HG03457 (cell line): ENCODE results near the gene IGSF9.

ENCODE experiments used
- ATAC-seq: cut with Tn5 transposase; IDR thresholded peaks from one replicate; pipeline ENCODE4 v1.9.1; 2021; ENCODE audit warnings: moderate number of reproducible peaks; ENCODE audit not compliant: unreplicated experiment

The IGSF9 gene

DNA sequence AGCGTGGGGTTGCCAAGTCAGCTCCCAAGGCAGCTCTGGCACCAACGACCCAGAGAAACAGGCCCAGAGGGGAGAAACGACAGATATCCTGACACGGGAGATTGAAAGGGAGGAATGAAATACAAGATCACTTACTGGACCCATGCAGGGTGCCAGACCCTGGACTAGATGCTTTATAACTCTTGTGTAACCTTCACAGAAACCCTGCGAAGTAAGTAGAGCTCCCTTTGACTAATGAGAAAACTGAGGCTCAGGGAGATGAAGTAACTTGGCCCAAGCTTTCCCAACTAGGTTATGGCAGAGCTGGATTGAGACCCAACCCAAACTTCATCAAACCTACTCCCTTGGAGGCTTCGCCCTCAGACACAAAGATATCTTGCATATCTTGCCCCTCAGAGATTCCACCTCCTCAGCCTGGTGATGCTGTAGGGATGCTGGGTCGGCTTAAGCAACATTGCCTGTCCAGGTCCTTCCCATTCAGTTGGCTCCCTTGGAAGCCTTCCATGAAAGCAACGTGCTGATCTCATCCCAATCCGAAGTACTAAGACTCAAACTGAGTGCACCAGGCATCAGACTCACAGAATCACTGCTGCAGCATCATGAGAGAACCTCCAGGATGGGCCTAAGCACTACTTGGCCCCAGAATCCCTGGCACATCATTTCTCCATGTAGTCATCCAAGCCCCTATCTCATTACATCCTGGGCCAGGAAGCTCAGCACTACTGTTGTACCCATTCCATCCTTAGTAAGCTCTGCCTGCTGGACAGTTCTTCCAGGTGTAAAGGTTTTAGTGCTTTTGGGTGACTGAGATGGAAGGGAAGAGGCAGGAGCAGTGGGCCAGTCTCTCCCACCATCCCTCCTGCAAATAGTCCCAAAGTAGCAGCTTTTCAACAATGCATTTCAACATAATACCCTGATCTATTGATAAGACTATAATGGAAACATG, 1.1 kb upstream of the IGSF9 start:
- no peak for ATAC-seq

DNA sequence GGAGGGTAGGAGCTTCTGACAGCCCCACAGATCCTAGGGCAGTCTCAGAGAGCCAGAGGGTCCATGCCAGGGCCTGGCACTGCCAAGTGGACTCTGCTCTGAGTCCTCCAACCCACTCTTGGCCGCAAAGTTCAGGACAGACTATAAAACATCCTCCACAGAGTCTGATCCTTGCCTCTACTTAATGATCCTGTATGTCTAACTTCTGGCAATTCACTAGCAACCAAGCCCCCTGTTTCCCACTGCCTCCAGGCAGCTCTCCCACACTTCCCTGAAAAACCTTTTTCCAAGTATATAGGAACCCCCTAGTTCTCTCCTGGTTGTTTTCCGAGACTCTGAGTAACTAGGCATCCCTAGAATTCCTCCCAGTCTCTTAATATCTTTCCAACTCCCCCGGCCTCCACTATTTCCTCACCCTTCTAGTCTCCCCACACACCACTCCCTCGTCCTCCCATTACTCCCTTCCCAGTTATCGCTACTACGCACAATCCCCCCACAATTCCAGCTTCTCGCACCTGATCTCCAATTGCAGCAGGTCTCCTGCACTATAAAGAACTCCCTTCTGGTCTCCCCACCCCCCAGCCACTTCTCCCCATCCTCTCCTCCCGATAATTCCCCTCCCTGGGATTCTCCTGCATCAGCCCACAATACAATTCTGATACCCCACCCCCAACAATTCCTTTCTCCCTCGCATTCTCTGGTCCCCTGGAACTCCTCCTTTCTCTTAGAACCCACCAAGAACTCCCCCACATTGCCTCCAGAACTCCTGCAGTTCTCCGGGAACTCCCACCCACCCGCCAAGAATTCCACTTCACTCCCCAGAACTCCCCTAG, 574 bp downstream of the IGSF9 start:
- ATAC-seq, result no peak

DNA sequence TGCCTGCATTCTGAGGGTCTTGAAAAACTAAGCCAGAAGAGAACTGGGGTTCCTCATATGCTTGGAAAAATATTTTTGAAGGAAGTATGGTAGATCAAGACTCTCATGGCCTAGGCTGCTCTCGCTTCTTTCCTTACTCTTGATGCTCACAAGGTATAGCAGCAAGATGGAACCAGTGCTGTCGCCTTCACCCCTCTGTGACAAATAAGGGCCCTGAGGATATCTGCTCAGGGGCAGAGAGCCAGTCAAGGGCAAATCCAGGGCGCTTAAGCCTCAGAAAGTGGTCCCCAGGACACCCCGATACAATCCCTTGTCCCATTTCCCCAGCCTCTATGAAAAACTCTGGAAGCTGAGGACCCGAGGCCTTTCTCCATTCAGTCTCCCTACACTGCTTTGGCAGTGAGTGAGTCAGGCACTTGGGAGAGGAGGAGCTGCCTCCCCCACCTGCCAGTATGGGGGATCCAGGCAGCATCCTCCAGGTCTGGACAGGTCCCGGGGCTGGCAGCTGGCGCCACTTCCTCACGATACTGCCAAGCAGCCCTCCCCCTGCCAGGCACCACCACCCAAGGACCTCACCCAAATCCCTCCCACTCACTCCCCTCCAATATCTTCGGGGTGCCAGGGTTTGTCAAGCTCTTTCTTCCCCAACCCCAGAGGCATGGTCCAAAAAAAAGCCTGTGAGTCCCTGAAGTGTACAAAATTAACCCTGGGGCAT, 1.3 kb downstream of the IGSF9 start:
- ATAC-seq, result no peak

DNA sequence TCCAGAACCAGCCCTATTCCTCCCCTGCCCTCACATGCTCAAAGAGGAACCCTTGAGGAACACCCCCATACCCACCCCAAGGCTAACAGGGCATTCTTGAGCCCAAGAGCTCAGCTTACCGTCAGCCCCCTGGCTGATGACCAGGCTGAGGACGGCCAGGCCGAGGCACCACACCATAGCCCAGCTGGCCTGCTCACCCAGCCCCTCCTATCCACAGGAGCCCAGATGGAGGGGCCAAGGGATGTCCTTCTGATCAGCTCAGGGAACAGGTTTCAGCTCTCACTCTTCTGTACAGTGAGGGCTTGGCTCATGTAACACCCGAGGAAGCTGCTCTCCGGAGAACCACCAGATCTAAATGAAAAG, 2.2 kb downstream of the IGSF9 start:
- no peak for ATAC-seq

DNA sequence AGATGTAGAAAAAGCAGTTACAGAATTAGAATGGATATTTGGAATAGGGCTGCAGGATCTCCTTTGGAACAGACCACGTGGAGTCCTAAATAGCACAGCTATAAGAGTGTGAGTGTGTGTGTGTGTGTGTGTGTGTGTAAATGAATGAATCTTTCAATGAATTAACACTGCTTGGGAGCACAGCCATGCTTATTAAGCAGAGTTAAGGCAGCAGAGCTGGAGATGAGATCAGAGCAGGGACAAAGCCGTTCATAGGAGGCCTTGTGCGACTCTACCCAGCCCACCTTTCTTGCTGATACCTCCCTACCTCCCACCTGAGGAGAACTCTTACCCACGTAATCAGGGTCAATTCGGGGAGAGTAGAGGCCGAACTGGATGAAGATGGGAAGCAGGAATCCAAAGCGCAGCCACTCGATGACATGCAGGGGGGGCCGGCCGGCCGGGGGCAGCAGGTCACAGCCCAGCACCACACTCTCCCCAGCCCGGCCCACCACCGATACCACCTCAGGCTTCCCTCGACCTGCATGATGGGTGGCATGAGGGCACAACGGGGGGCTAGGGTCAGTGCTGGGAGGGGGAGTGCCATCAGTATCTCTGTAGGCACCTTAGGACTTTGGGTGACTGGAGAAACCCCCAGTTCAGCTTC, 2.7 kb downstream of the IGSF9 start:
- no peak for ATAC-seq

DNA sequence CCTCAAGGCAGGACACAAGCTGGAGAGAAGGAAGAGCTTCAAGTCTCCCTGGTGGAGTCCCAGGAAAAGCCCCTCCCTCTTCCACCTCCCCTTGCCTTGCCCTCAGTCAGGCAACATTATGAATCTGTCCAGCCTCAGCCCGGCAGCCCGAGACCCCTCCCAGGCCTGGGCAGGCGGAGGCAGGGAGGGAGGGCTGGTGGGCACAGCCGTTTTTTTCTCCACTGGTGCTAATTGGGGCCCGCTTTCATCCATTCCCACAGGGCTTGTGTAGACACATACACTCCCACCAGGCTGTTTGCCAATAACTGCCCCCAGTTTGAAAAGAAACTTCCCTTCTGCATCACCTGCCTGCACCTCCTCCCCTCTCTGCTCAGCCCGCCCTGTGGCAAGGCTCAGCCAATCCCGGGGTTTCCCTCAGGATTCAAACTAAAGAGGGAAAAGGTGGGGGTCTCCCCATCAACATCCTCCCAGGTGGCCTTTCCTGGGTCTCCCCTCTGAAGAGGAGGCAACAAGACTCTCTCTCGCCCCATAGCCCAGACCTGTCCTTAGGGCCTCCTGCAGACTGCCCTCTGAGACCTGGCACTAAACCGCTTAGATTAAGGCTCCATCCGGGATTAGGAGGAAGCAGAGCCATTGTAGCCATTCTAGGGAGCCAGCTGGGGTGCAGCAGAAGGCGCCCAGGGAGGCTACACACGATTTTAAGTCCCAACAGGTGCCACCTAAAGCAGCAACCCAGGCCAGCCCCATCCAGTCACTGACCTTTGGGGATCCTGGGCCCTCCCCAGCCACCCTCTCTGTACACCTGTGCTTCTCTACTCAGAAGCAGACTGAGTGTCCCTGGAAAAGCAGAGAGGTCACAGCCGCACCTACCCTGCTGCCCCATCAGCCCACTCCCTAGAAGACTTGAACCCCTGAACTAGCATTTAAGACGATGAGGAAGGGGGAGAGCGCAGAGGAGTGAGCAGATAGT, 3.5 kb downstream of the IGSF9 start:
- ATAC-seq, result no peak

DNA sequence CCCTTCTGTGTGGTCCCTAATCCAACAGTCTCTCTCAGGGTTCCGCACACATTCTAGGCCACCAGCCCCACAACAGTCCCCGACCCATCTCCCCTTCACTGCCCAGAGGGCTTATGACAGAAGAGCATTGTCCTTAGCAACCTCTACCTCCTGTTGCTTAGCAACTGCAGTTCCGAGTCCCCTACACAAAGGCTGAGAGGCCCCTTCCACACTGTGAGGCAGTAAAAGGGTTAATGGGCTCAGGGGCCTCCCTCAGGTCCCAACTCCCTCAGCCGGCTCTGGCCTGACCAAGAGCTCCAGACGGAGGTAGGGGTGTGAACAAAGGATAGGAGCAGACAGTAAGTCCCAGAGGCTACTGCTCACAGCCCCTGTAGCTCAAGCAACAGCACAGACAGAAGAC, 4.3 kb downstream of the IGSF9 start:
- ATAC-seq, result no peak

DNA sequence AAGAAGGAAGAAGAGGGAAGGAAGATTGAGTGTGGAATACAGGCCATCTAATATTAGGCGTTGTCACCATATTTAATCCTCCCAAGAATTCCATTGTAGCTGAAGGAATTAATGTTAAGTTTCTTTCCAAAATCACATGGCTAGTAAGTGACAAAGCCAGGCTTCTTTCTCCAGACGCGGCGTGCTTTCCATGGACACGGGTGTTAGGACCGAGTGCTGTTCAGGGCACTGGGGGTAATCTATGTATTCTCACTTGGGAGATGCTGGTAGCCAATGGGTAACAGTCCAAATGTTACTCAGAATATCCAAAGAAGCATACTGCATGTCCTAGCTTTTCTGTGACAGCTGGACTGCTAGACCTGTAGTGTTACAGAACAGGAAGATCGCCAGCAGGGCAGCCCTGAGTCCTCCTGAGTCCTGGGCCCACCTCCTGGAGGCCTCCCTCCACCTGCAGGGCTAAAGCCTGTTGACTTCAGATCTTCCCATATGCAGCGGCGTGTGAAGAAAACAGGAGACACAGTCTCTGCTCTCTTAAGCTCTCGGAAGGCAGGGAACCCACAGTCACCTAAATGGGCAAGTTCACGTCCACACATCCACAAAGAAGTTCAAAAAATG, 5.3 kb downstream of the IGSF9 start:
- no peak for ATAC-seq

DNA sequence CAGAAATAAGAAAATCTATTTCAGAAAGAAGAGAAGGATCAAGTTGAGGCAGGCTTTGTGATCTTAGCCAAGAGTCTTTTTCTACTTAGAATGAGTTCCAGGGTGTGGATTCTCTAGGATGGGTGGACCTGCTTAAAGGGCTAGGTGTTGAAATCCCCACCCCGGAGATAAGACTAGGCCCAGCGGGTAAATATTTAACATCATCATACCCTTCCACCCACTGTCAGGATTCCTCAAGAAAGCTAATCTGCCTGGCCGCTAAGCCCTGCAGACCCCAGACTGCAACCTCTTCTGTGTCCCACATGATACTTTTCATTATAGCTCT, 5.8 kb downstream of the IGSF9 start:
- no peak for ATAC-seq

DNA sequence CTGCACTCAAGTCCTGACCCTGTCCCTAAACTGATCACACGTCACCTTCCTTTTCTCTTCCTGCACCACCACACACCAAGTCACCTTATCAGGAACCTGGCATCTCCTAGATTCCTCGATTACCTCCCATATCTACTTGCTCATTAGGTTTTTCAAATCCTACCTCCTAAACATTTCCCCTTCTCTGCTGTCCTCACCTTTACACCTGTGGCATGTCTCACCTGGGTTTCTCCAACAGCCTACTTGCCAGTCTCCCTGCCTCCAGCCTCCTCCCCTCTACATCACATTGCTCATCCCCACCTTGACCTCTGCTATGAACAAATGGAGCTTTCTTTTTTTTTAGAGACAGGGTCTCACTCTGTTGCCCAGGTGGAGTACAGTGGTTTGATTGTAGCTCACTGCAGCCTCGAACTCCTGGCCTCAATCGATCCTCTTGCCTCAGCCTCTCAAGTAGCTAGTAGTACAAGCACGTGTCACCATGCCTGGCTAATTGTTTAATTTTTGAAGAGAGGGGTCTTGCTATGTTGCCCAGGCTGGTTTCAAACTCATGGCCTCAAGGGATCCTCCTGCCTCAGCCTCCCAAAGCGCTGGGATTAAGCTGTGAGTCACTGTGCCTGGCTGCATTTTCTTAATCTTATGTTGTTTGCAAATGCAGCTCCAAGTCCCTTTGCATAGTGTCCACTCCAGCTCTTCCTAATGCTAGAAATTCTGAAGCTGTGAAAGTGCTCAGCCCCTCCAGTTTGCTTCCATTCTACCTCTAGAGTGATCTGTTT, 6.3 kb downstream of the IGSF9 start:
- no peak for ATAC-seq

DNA sequence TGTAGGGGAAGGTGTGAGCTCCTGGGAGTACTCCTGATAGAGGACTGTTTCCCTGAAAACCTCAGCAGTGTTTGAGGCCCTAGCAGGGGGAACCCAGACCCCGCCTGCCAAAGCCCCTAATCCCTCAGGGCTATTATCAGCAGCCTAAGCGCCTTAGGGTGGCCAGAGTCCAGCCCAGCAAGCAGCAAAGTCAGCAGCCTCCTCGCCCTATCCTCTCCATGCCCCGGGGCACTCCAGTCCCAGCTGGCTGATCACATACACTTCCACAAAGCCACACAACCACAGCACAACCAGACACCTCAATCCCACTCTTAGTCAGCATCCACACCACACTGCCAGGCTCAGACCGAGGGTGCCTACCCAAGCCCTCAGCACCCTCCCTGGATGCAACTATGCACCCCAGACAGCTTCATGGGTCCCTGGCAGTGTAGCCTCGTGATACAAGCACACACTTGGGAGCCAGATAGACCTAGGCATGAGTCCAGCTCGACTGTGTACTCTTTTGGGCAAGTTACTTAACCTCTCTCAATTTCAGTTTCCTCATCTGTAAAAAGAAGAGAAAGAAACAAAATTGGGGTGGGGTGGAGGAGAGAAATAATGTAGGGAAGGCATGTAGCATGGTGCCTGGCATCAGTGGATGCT, 7.1 kb downstream of the IGSF9 start:
- ATAC-seq, result no peak

DNA sequence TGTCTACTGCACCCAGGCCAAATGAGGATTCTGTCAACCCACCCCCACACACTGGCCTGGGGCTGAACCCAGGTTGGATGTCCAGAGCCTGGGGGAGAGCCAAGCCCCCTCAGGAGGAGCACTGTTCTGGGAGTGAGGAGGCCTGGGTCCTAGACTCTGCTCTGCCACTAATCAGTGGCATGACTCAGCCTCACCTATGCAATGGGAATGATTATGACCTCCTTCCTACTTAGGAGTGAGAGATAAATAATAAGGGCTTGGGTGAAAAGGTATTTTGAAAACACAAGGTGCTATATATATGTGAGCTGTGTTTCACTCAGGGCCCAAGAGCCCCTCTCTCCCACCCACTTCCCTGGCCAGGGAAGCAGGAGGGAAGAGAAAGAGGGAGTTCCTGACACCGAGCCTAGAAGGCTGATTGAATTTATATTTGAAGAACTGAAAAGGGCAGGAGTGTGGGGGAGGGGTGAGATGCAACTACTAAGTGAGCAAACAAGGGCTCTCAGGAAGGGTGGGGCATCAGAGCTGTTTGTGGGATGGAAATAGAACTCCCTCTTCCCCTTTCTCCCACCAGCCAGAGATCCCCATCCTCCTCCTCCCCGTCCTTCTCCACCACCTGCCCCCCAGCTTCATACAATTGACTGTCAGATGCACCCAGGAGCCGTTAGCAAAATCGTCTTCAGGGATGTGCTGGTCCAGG, 8.2 kb downstream of the IGSF9 start:
- no peak for ATAC-seq

DNA sequence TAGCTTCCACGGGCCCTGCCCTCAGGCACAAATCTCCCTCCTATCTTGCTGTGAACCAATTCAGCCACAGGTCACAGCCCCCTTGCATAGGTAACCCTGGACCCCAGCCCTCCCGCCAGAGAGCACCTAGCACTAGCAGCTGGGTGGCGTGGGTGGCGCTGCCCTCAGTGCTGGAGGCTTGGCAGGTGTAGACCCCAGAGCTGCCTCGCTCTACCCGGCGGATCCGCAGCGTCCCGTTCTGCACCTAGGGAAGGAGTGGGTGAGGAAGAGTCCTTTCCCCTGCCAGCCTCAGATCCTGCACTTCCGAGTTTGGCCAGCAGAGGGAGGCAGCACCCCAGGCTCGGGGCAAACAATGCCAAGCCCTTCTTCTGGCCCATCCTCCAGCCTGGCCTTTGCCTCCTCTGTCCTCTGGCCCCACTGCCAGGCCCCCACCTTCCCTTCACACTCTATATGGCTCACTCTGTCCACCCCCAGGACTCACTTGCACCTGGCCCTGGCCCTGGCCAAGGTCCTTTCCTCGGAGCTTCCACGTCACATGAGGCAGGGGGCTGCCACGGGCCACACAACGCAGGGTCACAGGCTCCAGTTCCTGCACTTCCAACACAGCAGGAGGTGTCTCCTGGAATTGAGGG, 9.0 kb downstream of the IGSF9 start:
- no peak for ATAC-seq

DNA sequence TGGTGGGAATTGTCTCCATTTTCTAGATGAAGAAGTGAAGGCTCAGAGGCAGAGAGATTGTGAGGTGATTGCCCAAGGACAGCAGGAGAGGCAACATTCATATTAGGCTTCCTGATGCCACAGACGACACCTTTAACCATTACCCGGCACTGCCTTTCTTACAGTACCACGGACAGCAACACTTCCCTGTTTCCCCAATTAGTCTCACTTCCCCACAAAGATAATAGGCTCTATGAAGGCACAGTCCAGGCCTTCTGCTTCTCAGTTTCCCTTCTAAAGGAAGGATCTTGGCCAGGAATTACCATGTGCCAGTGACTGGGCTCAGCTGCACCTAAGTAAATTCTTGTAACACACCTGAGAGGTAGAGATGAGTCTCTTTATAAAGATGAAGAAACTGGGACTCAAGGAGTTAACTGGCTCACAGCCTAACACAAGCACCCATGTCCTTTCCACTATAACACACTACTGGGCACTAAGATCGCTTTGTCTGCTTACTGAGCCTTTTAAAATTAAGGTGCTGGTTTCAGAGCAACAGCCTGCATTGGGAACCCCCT, 9.6 kb downstream of the IGSF9 start:
- ATAC-seq, result no peak

DNA sequence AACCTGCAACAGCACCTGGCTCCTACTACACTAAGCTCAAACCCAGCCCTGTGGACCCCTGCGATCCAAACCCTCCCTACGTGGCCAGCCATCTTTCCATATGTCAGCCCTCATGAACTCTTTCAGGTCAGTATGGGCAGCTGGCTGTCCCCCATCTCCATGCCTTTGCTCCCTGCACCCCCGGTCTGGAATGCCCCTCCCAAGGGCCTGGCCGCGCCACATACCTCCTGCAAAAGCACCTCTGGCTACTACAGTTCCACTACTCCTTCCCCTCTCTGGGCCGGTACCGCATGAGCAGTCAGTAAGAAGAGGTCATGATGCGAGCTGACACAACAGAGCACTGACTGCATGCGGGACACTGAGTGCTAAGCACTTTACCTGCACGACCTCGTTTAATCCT, 10.1 kb downstream of the IGSF9 start:
- no peak for ATAC-seq

DNA sequence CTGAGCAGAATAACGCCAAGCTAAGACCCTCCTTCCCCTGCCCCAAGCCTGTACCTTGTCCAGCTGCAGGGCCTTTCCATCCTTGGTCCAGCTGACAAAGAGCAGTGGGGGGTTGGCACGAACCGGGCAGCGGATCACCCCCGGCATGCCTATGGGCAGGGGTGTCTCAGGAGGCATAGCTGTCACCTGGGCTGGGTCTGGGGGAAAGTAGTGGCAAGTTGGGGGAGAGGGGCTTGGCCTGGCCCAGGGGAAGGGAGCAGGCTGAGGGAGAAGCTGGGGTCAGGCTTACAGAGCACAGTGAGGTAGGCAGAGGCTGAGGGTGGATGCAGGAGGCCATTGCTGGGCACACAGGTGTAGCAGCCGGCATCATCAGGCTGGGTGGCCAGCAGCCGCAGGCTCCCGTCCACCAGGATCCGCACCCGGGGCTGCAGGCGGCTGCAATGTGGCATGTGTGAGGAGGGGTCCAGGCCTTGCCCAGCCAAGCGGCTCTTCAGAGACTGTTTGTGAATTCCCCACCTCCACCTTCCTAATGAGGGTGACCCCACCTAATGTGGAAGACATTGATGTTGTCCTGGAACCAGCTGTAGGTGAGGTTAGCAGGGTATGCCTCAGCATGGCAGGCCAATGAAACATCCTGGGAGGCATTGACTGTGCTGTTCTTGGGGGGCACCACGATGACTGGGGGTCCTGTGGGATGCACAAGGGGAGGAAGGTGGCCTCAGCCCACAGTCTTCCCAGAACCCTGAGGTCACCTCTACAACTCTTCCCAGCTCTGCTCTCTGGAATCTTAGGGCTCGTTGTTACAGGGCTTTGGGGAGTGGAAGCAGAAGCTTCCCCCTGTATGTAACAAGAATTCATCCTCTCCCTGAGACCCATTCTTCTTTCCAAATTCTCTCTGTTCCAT, 11.0 kb downstream of the IGSF9 start:
- no peak for ATAC-seq
